Sigmoid colon (tissue), 7 donors: ENCODE results near the gene TESMIN. TPM values are rescaled to one million over a fixed set of nuclear protein-coding genes. Genes with fewer than 3 reads are reported as not detected.
A peak's percentile ranks its signal among the peaks of the same experiment; 100 is the strongest.

Experiments
- DNase-seq: peaks from one replicate; pipeline ENCODE4 v3.0.0-alpha.2; 2019
- H3K27ac ChIP-seq, 4 donors: fragments of 200-600 bp; sonication (generic); one replicate each; pipeline ENCODE4 v1.5.1; 2016 to 2019; ENCODE audit warnings: mild to moderate bottlenecking in 1 of 4
- H3K27me3 ChIP-seq, 3 donors: fragments of 200-600 bp; sonication (generic); one replicate each; pipeline ENCODE4 v1.5.1; 2019; ENCODE audit warnings: mild to moderate bottlenecking in 1 of 3
- H3K36me3 ChIP-seq, 4 donors: fragments of 200-600 bp; sonication (generic); one replicate each; pipeline ENCODE4 v1.5.1; 2016 to 2019
- H3K4me1 ChIP-seq, 4 donors: fragments of 200-600 bp; sonication (generic); one replicate each; pipeline ENCODE4 v1.5.1; 2017 to 2019
- H3K4me3 ChIP-seq, 4 donors: fragments of 200-600 bp; sonication (generic); one replicate each; pipeline ENCODE4 v1.5.1; 2017 to 2019; ENCODE audit warnings: mild to moderate bottlenecking in 2 of 4, moderate library complexity in 1 of 4
- H3K9me3 ChIP-seq, 4 donors: fragments of 200-600 bp in 3 of 4; sonication (generic) in 3 of 4; one replicate each; pipeline versions ENCODE4 v1.5.1 to v1.6.1; 2013 to 2019
- CTCF ChIP-seq, 4 experiments: fragments of 450-650 bp in 3 of 4; fragments of 200-600 bp in 1 of 4; IDR thresholded peaks; one replicate each; pipeline ENCODE4 v1.5.1; 2016 to 2019; ENCODE audit warnings: antibody characterized with exemption in 4 of 4, mild to moderate bottlenecking in 3 of 4, moderate library complexity in 2 of 4
- EP300 ChIP-seq, 4 donors: sonication (generic); formaldehyde crosslinking; IDR thresholded peaks; one replicate each; pipeline ENCODE4 v1.6.1; 2017; ENCODE audit warnings: antibody characterized with exemption in 4 of 4
- POLR2A ChIP-seq, 2 donors: fragments of 450-650 bp; IDR thresholded peaks; one replicate each; pipeline ENCODE4 v1.6.1; 2016; ENCODE audit warnings: antibody characterized with exemption in 2 of 2, mild to moderate bottlenecking in 2 of 2, moderate library complexity in 2 of 2
- POLR2AphosphoS5 ChIP-seq, 4 donors: sonication (generic); formaldehyde crosslinking; IDR thresholded peaks; one replicate each; pipeline ENCODE4 v1.6.1; 2017; ENCODE audit warnings: antibody characterized with exemption in 4 of 4
- WGBS, 2 donors: extraction: QIAGEN DNeasy Blood & Tissue Kit; methylation state at CpG; one replicate each; pipeline ENCODE4 v1.1.7; 2013; 5-methylcytosine and 5-hydroxymethylcytosine counted together
- intact Hi-C: fragments of 100-400 bp; cut with DNase I; formaldehyde crosslinking; loops from one replicate; pipeline ENCODE4 v1.15.1; 2023
- polyA plus RNA-seq, 3 donors: library from polyadenylated mRNA; stranded (reverse); fragments of 200-250 nt; gene quantifications; one replicate each; pipeline ENCODE4 v1.2.3, GENCODE V29; 2013
- total RNA-seq, 4 donors: library from RNA; depleted of rRNA; stranded (reverse); fragments of >200 nt; gene quantifications; one replicate each; pipeline ENCODE4 v1.1.0, GENCODE V29; 2016
- donor health status: healthy with polysubstance abuse.
- donor health status: Bipolar disorder and iron deficiency.
- donor health status: healthy.

Gene TESMIN, protein sequence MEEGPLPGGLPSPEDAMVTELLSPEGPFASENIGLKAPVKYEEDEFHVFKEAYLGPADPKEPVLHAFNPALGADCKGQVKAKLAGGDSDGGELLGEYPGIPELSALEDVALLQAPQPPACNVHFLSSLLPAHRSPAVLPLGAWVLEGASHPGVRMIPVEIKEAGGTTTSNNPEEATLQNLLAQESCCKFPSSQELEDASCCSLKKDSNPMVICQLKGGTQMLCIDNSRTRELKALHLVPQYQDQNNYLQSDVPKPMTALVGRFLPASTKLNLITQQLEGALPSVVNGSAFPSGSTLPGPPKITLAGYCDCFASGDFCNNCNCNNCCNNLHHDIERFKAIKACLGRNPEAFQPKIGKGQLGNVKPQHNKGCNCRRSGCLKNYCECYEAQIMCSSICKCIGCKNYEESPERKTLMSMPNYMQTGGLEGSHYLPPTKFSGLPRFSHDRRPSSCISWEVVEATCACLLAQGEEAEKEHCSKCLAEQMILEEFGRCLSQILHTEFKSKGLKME
- total RNA-seq (not detected), polyA plus RNA-seq (1 to 10 TPM; 2.3 to 6.3 (median 4.8) TPM)

GRCh38 chr11:68751331-68751856, at the start of gene TESMIN:
Gene TESMIN (minus strand): TSS chr11:68751520. CDS start chr11:68750660, 860 bp downstream.
- Histone ChIP-seq H3K27me3 (peaks cover 0 to 8% (median 5%) of the 10 kb centered on the region in 3 donors), H3K4me3 (peak within 1 kb of the TSS in 3 of 4 donors; percentile 32 to 50 (median 46)), H3K4me1 (peaks cover 0 to 19% (median 12%) of the 10 kb centered on the region in 4 donors), H3K27ac (no peak within 1 kb of the TSS), H3K36me3 (peaks cover 2 to 11% (median 5%) of the 10 kb centered on the region in 4 donors), H3K9me3 (no peaks in the 10 kb centered on the region)
- 2 to 3% methylated on average over 42 of the region's 42 CpGs for WGBS, 2 donors
- intact Hi-C loops, result no loop called here
- TF ChIP-seq POLR2A (IDR thresholded peaks at IDR 0.05) (no peak), EP300 (IDR thresholded peaks at IDR 0.05) (no peak), POLR2AphosphoS5 (IDR thresholded peaks at IDR 0.05) (no peak), CTCF (IDR thresholded peaks at IDR 0.05) (no peak)
- peak; percentile 84 for DNase-seq

- intact Hi-C loops, result no loop called here
- Histone ChIP-seq H3K4me1 (no peaks in the 10 kb centered on the region), H3K9me3 (no peaks in the 10 kb centered on the region), H3K4me3 (no peak overlapping the region), H3K27me3 (no peaks in the 10 kb centered on the region), H3K36me3 (peaks cover 28 to 98% (median 77%) of the 10 kb centered on the region in 4 donors), H3K27ac (no peak overlapping the region)
- TF ChIP-seq POLR2AphosphoS5 (IDR thresholded peaks at IDR 0.05), result no peak
- peak in 2 of 4 experiments; percentile 41 to 57 for TF ChIP-seq CTCF (IDR thresholded peaks at IDR 0.05)
- 78 to 83% methylated on average over 23 of the region's 23 CpGs for WGBS, 2 donors
- no peak for DNase-seq
Measured at GRCh38 chr11:68798221-68798813, 47.0 kb upstream of the TESMIN start.

DNA sequence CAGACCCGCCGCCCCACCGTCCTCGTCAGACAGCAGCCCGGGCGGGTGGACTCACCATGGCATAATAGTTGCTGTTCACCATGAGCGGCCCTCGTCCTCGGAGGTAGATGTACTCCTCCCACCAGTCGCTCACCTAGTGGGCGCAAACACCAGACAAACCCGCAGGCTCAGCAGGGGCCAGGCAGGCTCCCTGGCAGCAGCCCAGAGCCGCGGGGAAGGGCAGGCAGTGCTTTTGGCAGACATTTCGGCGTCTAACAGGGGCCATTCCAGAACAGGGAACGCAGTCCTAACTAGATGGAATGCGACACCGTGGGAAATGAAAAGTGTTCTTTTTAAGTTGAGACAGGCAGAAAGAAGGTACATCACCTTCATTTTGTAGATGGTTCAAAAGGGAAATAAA, 45.5 kb upstream of the TESMIN start:
- H3K27ac ChIP-seq, result no peak overlapping the region
- WGBS, 2 donors, result 93% methylated on average over 19 of the region's 19 CpGs
- no peak overlapping the region for H3K4me3 ChIP-seq
- no peaks in the 10 kb centered on the region for H3K4me1 ChIP-seq
- peaks cover 31 to 98% (median 81%) of the 10 kb centered on the region in 4 donors for H3K36me3 ChIP-seq
- no peaks in the 10 kb centered on the region for H3K27me3 ChIP-seq
- intact Hi-C loops, result no loop called here
- no peaks in the 10 kb centered on the region for H3K9me3 ChIP-seq
- DNase-seq, result no peak
- TF ChIP-seq POLR2AphosphoS5 (IDR thresholded peaks at IDR 0.05) (no peak), CTCF (IDR thresholded peaks at IDR 0.05) (no peak), POLR2A (IDR thresholded peaks at IDR 0.05) (no peak), EP300 (IDR thresholded peaks at IDR 0.05) (no peak)

DNA sequence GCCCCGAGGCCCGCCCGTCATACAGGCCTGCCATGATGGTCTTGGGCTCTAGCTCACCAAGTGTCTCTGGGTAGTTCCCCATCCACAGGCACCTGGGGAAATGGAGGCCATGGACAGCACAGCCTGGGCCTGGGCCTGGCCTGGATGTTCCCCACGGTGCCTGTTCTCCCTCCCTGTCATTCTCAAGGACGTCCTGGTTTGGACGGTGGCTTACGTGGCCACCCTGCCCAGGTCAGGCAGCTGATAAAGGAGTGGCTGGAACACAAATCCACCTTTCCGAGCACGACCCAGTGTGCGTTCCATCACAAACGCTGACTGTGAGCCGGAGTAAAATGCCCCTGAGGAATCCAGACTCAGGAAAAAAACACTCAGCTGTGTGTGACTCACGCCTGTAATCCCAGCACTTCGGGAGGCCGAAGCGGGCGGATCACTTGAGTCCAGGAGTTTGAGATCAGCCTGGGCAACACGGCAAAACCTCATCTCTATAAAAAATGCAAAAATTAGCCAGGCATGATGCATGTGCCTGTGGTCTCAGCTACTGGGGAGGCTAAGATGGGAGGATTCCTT, 41.2 kb upstream of the TESMIN start:
- TF ChIP-seq EP300 (IDR thresholded peaks at IDR 0.05) (no peak), POLR2A (IDR thresholded peaks at IDR 0.05) (no peak), POLR2AphosphoS5 (IDR thresholded peaks at IDR 0.05) (no peak), CTCF (IDR thresholded peaks at IDR 0.05) (no peak)
- WGBS, 2 donors, result 95 to 96% methylated on average over 18 of the region's 18 CpGs
- DNase-seq, result no peak

More for the DNA sequence above, 41.2 kb upstream of the TESMIN start:
- intact Hi-C loops, result no loop called here
- Histone ChIP-seq H3K4me3 (no peak overlapping the region), H3K9me3 (no peaks in the 10 kb centered on the region), H3K36me3 (peaks cover 30 to 88% (median 70%) of the 10 kb centered on the region in 4 donors), H3K4me1 (no peaks in the 10 kb centered on the region), H3K27me3 (no peaks in the 10 kb centered on the region), H3K27ac (no peak overlapping the region)
